Measurements from ENCODE around the gene ATP9B.

Gene ATP9B

GRCh38 chr18:79402977-79403722, 334.0 kb downstream of the ATP9B start:
- DNase-seq, result no peak

DNA sequence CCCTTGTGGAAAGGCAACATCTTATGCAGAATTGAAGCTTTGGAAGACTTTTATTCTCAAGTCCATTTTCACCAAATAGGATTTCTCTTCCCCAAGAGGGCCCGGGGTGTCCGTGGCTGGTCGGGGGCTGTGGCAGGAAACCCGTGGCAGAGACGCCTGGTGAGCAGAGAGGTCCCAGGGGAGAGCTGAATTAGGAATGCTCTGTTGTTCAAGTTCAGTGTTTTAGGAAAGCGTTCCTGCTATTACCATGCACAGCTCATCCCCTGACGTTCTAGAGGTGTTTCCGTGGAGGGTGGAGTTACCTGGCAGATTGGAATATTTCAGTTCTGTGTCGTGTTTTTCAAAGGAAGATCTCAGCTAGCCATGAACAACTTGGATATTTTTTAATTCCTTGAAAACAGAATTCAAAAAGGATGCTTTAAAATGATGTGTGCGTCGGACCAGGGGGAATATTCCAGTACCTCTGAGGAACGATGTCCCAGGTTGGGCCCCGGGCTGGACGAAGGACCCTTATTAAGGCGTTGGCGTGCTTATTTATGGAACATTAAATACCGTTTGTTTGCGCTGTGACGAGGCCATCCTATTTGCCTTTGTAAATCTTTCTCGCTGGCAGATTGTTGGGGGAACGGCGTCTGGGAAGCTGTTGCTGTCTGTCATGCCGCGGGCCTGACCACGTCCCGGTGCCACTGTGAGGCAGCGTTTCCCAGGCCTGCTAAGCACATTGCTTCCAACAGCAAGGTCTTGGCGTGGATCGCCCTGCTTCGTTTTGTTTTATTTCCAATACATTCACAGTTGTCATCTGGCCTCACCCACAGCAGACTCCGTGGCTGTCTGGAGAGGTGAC, 334.8 kb downstream of the ATP9B start:
- no peak for DNase-seq

DNA sequence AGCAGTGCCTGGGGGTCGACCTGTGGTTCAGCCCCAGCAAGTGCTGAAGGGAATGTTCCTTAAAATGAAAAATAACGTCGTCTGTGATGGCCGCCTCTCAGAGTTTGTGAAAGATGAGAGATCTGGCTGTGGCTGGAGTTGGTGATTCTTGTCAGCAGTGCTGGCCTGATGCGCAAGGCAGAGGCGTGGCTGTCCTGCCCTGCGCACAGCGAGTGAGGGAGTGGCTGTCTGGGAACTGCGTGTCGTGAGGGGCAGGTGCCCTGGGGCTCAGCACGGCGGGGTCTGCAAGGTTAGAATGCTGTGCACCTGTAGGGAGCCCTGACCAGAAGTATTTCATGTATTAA, 335.3 kb downstream of the ATP9B start:
- DNase-seq, result no peak

DNA sequence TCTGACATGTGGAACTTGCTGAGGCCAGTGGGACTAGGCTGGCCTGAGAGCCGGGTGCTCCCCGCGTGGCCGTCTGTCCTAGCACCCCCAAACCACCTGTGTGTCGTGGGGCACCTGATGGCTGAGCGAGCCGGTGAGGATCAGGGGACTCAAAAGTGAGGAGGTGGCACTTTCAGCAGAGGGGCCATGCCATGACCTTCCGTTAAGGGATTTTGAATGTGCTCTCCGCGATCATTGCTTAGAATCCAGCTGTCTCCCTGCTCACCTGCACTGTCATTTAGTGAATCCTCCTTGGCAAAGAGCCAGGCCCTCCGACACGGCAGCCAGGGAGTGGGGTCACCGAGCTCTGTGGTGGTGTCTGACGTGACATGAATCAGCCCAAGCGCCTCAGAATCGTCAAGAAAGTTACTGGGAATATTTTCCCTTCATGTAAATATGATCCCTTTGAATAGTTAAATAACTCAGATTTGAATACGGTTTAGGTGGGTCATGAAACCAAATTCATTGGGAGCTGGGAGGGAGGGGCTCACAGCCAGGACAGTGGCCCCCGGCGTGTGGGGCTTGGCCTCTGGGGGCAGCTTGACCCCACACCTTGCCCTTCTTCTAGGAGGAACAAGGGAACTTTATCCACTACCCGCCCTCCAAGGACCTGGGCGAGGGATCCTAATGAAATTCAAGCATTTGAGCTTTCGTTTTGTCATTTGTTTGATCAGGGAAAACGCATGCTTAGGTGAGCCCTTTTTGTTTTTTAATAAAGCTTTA, 336.0 kb downstream of the ATP9B start:
- DNase-seq, result peak in 2 of 4 experiments; percentile 31 to 41

DNA sequence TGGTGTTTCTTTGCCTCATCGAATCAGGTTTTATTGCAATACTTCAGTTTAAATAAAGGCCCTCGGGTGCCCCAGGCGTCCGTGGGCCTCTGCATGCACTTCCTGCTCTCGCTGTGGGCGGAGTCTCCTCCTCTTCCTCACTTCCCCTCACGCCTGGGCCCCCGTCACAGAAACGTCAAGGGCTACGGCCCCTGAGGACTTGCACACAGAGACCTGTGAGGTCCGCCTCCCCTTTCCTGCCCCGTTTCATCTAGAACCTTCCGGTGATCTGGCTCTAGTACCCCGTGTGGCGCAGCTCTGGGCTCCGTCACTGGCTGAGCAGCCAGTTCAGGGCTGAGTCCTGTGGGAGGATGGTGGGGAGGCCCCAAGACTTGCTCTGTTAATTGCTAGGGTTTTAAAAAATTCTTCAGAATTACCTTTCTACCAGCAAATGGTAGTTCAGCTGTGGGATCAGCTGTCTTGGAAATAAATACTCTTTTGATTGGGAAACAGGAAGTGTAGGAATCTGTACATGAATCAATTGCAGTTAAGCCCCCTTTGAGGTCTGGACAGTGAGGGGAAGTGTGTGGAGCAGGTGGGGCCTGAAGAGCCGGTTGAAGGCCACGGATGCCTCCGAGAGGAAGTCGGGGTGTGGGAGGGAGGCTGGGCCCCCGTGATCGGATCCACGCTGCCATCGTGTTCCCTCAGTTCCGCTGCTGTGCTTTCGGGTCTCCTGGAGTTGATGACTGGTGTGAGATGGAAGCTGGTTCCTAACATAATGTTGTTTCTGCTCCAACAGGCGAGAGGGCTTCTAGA, 336.8 kb downstream of the ATP9B start:
- peak; percentile 43 to 82 (median 70) for DNase-seq

DNA sequence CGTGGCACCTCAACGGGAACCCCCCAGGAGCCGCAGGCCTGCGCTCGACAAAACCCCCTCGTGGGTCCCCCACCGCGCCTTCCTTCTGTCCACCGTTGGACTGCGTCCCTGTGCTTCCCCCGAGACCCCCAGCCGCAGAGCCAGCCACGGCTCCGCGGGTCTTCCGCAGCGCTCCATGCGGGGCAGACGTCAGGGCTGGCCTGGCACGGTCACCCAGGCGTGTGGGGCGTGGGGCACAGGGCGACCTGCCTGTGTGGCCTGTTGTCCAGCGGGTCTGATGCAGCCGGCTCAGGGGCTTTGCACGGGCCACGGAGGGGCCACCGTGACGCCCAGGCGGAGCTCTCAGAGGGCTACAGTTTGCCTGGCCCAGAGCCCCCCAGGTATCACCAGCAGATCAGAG, 337.5 kb downstream of the ATP9B start:
- no peak for DNase-seq

GRCh38 chr18:79409313-79409712, 340.1 kb downstream of the ATP9B start:
- no peak for DNase-seq

- DNase-seq, result no peak
Measured at GRCh38 chr18:79410171-79410641, 341.0 kb downstream of the ATP9B start.

GRCh38 chr18:79410731-79411613, 341.8 kb downstream of the ATP9B start:
- no peak for DNase-seq

- no peak for DNase-seq
Measured at GRCh38 chr18:79411614-79412526, 342.7 kb downstream of the ATP9B start.

DNA sequence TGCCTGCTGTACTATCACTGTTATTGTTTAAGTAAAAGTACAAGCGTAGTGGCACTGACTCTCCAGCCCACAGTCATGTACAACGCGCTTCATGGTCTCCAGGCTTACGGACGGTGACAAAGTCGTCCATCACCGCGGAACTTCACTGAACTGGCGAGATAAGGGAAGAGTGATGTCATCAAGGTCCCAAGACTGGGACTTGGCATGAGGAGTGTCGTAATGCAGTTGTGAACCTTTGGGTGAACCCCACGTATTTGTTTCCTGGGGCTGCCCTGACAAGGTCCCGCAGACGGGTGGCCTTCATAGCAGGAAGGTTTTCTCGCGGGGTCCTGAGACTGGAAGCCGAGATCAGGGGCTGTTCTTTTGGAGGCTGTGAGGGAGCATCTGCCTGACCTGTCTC, 343.8 kb downstream of the ATP9B start:
- no peak for DNase-seq

DNA sequence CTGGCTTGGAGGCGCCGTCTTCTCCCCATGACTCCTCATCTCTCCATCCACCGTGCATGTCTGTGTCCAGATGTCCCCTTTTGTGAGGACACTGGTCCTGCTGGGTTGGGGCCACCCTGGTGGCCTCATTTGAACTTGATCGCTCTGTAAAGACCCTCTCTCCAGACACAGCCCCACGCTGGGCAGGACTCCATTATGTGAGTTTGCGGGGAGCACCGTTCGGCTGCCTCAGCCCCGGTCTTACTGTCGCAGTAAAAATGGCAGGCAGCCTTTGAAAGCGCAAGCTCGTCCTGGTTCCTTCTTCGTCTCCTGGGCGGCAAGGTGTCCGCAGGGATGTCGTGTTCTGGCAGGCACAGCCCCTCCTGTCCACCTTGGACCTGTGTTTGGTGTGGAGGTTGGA, 344.2 kb downstream of the ATP9B start:
- DNase-seq, result no peak

GRCh38 chr18:79413901-79414300, 344.7 kb downstream of the ATP9B start:
- no peak for DNase-seq

GRCh38 chr18:79416022-79416676, 347.0 kb downstream of the ATP9B start:
- no peak for DNase-seq

DNA sequence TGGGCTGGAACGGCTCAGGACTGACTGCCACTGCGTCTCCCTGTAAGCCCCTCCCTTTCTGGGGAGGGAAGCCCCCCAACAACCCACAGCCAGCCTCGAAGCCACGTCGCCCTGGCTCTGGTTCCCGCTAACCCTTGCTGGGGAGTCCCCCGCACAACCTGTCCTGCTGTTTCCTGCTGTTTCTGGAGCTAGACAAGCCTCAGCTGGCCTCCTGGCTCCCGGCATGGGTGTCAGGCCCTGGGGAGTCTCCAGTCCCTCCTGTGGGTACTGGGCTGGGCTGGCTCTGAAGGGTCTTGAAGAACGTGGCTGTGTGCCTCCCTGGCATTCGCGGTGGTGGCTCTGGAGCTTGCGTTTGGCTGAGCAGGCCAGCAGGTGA, 347.5 kb downstream of the ATP9B start:
- no peak for DNase-seq

DNA sequence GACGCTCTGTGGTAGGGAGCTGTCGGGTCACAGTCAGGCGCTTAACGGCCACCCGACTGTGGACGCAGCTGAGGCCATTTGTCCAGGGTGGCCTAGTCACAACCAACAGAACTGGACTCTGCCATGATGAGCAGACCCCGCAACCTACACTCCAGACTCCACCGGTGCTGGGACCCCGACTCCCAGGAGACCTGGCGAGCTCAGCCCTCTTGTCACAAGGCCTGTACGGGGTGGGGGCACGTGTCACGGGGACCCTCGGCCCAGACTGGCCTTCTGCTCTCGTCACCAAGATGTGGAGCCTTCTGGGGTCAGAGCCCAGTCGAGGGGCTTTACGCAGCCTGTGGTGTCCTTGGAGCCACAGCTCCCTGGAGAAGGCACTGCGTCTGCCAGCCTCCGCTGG, 349.0 kb downstream of the ATP9B start:
- no peak for DNase-seq

- DNase-seq, result no peak
Measured at GRCh38 chr18:79418642-79419041, 349.4 kb downstream of the ATP9B start.

GRCh38 chr18:79420033-79420745, 351.0 kb downstream of the ATP9B start:
- no peak for DNase-seq

DNA sequence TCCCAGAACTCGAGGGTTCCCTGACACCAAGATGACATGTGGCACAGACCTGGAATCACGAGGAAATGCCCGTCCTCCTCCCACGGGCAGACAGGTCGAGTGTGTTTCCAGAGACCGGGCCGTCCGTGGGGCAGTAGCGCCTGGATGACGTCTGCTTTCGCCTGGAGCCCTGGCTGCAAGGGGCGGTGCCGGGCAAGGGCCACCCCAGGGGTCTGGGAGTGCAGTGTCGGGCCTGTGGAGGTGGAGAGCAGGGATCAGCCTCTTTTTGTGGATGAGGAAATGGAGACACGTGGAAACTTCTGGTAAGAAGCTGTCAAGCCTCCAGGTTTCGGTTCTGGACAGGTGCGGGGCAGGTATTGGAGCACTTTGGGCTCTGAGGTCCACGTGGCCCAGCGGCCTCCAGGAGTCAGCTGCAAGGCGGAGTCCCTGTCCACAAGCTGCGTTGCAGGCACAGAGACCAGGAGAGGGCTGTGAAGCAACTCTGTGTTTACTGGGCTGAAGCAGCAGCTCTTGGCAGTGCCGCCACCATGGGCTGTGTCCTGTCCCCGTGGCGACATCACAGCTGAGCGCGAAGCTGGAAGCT, 352.2 kb downstream of the ATP9B start:
- no peak for DNase-seq
